ENCODE data around the gene OSGIN1.

DNA sequence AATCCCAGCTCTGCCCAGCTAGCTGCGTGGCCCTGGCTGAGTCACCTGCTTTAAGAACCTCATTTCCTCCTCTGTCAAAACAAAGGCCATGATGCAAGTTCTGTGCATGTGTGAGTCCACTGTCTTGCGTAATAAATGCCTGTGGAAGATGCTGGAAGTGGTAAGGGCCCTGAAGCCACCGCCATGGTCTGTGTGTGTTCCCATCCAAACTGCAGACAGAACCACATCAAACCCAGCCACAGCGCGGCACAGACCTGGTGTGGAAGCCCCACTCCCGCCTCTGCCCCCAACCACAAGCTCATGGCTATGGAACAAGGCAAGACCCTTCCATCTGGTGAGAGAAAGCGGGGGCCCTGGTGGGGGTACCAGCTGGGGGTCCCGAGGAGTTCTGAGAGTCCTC, 41.0 kb downstream of the OSGIN1 start:
- TF ChIP-seq, protein P1, sequence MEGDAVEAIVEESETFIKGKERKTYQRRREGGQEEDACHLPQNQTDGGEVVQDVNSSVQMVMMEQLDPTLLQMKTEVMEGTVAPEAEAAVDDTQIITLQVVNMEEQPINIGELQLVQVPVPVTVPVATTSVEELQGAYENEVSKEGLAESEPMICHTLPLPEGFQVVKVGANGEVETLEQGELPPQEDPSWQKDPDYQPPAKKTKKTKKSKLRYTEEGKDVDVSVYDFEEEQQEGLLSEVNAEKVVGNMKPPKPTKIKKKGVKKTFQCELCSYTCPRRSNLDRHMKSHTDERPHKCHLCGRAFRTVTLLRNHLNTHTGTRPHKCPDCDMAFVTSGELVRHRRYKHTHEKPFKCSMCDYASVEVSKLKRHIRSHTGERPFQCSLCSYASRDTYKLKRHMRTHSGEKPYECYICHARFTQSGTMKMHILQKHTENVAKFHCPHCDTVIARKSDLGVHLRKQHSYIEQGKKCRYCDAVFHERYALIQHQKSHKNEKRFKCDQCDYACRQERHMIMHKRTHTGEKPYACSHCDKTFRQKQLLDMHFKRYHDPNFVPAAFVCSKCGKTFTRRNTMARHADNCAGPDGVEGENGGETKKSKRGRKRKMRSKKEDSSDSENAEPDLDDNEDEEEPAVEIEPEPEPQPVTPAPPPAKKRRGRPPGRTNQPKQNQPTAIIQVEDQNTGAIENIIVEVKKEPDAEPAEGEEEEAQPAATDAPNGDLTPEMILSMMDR (IDR thresholded peaks at IDR 0.05) = no peak
- no peak for TF ChIP-seq EP300 (IDR thresholded peaks at IDR 0.05)
- no peak for TF ChIP-seq POLR2A (IDR thresholded peaks at IDR 0.05)

All from tibial nerve (tissue), 4 donors.